Measurements from ENCODE around the gene RBM5.
"Not testable (repeated sequence)": the region's sequence is repeated elsewhere in the genome, so short reads cannot be mapped to it uniquely, and the experiment has no call there.

The RBM5 gene

DNA sequence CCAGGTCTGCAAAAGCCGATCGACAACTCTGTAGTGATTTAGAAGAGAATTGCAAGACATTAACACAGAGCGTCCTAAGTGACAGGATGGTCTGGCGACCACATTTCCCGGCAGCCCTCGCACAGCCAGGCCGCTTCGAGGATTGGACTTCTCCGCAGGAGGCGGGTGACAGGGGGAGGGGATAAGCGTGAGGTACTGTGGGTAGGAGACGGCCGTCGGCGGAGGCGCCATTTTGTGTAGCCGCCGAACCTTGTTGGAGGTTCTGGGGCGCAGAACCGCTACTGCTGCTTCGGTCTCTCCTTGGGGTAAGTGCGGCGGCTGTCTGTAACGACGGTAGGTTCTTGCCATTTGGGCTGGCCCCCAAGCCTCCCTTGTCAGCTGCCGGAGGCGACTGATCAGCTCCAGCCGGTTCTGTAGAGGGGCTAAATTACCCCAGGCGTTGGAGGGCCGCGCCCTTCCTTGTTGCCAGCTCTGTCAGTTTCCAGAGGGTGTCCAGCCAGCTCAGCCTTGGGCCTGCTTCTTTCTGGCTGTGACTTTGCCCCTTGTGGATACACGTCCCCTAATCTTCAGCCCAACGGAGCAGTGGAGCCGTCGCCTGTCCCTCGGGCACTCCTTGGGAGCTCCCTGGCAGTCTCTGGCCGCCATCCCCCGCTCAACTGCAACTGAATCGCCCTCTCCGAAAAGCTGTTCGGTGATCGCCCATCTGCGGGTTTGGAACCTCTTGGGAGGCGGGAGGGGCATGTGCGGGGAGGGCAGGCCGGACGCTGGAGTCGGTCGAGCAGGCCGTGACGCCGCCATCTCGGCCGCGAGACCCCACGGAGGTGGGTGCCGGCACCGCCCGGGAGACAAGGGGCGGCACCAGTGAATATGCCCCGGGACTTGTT is at the start of gene RBM5:
Gene RBM5, plus strand, starts transcription at position 195 of the 884 bp plus-strand sequence. CDS start 1,516 bp downstream, outside the sequence.
- DNase-seq (ENCODE audit: low read depth), result peak; percentile 69

- no peak for DNase-seq (ENCODE audit: low read depth)
These were observed 43.7 kb upstream of the RBM5 start for GRCh38 chr3:50044976-50045375.

GRCh38 chr3:50047426-50047825 is 41.3 kb upstream of the RBM5 start:
- no peak for DNase-seq (ENCODE audit: low read depth)

DNA sequence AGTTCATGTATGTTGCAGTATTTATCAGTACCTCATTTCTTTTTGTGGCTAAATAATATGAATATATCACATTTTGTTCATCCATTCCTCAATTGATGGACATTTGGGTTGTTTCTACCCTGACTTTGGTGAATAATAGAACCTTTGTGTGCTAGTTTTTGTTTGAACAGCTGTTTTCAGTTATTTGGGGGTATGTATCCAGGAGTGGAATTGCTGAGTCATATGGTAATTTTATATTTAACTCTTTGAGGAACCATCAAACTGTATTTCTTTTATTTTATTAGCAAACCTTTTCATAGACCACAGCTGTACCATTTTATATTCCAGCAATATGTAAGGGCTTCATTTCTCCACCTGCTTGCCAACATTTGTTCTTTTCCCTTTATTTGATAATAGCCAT is 38.4 kb upstream of the RBM5 start:
- DNase-seq (ENCODE audit: low read depth), result peak; percentile 48

DNA sequence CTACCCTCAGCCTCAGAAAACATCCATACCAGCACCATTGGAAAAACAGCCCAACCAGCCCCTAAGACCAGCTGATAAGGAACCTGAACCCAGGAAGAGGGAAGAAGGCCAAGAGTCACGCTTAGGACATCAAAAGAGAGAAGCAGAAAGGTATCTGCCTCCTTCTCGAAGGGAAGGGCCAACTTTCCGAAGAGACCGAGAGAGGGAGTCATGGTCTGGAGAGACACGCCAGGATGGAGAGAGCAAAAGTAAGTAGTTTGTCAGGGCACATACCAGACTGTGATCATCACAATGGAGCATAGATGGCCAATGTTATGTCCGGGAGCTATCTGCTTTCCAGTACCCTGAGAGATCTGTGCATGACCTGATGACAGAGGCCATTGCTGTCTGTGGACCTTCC is 31.0 kb upstream of the RBM5 start:
- no peak for DNase-seq (ENCODE audit: low read depth)

GRCh38 chr3:50068134-50068533 is 20.6 kb upstream of the RBM5 start:
- peak; percentile 34 for DNase-seq (ENCODE audit: low read depth)

DNA sequence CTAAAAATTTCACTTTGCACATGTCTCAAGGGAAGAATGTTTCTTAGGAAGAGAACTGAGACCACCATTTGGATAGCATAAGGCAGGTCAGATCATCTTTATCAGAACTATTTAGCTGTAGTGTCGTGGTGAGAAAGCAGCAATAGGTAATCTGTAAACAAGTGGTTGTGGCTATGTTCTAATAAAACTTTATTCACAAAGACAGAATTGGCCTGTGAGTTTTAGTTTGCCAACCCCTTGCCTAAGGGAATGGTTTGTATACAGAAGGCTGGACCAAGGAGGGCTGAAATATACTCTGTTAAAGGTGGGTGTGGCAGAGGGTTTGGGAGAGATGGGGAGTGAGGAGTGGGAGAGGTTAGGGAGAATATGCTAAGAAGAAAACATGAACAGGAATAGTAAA is 10.6 kb upstream of the RBM5 start:
- DNase-seq (ENCODE audit: low read depth), result no peak

GRCh38 chr3:50078622-50079021 is 10.1 kb upstream of the RBM5 start:
- DNase-seq (ENCODE audit: low read depth), result no peak

DNA sequence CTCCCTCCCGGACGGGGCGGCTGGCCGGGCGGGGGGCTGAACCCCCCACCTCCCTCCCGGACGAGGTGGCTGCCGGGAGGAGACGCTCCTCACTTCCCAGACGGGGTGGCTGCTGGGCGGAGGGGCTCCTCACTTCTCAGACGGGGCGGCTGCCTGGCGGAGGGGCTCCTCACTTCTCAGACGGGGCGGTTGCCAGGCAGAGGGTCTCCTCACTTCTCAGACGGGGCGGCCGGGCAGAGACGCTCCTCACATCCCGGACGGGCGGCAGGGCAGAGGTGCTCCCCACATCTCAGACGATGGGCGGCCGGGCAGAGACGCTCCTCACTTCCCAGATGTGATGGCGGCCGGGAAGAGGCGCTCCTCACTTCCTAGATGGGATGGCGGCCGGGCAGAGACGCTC is 3.8 kb upstream of the RBM5 start:
- not testable (repeated sequence) for DNase-seq (ENCODE audit: low read depth)

GRCh38 chr3:50089609-50089945 is 858 bp downstream of the RBM5 start:
- no peak for DNase-seq (ENCODE audit: low read depth)

- DNase-seq (ENCODE audit: low read depth), result no peak
These were observed 2.3 kb downstream of the RBM5 start for GRCh38 chr3:50090984-50091383.

GRCh38 chr3:50095352-50095998 is 6.8 kb downstream of the RBM5 start:
- no peak for DNase-seq (ENCODE audit: low read depth)

- no peak for DNase-seq (ENCODE audit: low read depth)
These were observed 11.7 kb downstream of the RBM5 start for GRCh38 chr3:50100386-50100785.

- no peak for DNase-seq (ENCODE audit: low read depth)
These were observed 12.5 kb downstream of the RBM5 start for GRCh38 chr3:50100956-50101845.

GRCh38 chr3:50102558-50102957 is 13.8 kb downstream of the RBM5 start:
- no peak for DNase-seq (ENCODE audit: low read depth)

- DNase-seq (ENCODE audit: low read depth), result no peak
These were observed 23.0 kb downstream of the RBM5 start for GRCh38 chr3:50111757-50112156.

GRCh38 chr3:50112462-50112861 is 23.7 kb downstream of the RBM5 start:
- no peak for DNase-seq (ENCODE audit: low read depth)

- DNase-seq (ENCODE audit: low read depth), result no peak
These were observed 28.4 kb downstream of the RBM5 start for GRCh38 chr3:50117120-50117519.

DNA sequence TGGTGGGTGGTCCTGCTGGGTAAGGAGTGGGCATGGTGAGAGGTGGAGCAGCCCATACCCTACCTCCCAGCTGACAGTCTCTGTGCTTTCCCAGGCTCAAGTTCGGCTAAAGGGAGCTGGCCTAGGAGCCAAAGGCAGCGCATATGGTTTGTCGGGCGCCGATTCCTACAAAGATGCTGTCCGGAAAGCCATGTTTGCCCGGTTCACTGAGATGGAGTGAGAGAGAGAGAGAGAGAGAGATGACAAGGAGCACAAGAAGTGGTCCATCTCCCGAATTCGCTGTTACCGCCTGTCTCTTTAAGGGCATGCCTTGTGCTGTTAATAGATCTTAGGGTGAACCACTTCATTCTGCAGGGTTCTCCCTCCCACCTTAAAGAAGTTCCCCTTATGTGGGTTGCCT is 29.5 kb downstream of the RBM5 start:
- no peak for DNase-seq (ENCODE audit: low read depth)

GRCh38 chr3:50119786-50120185 is 31.1 kb downstream of the RBM5 start:
- DNase-seq (ENCODE audit: low read depth), result no peak

- no peak for DNase-seq (ENCODE audit: low read depth)
These were observed 31.8 kb downstream of the RBM5 start for GRCh38 chr3:50120364-50121071.

Measured in non-pigmented ciliary epithelial cell (primary cell).